Panc1 (cell line): Measurements from ENCODE around the gene GRP. TPM values are rescaled to one million over a fixed set of nuclear protein-coding genes. Genes with fewer than 3 reads are reported as not detected.

Experiments
- ATAC-seq: fragments of 200-7000 bp; cut with Tn5 transposase; 2 replicates; pipeline ENCODE4 v1.9.1; 2020; ENCODE audit warnings: mild to moderate bottlenecking, moderate library complexity
- BruUV-seq: library from RNA; stranded (reverse); fragments of 400-500 nt; replicated peaks from 2 replicates; lab custom pipeline; 2021; lab: Mats Ljungman, UMichigan
- CTCF ChIA-PET: fragments of 300-600 bp; sonication (Branson Sonifier 250); formaldehyde crosslinking; loops from one replicate; lab custom pipeline; 2022; ENCODE audit warnings: antibody characterized with exemption; lab: Charles Lee
- POLR2A ChIA-PET: fragments of 300-600 bp; sonication (Branson Sonifier 250); formaldehyde crosslinking; loops from one replicate; lab custom pipeline; 2022; ENCODE audit warnings: antibody characterized with exemption; lab: Charles Lee
- DNase-seq: peaks from one replicate; pipeline ENCODE4 v3.0.0-alpha.2; 2010; ENCODE audit warnings: low read depth, low spot score
- H3K27ac ChIP-seq: 2 replicates; pipeline ENCODE4 v1.5.1; 2011; ENCODE audit warnings: mild to moderate bottlenecking, low read length, inconsistent platforms
- H3K27me3 ChIP-seq: fragments of 200-500 bp; sonication (Bioruptor generic); 2 replicates; pipeline ENCODE4 v1.6.0; 2014; ENCODE audit warnings: low read length, inconsistent platforms; ENCODE audit not compliant: control insufficient read depth, insufficient read depth
- H3K36me3 ChIP-seq: fragments of 200-500 bp; sonication (Bioruptor generic); 2 replicates; pipeline ENCODE4 v1.5.1; 2014; ENCODE audit warnings: inconsistent platforms, mild to moderate bottlenecking, low read length, moderate library complexity; ENCODE audit not compliant: control insufficient read depth, insufficient read depth
- H3K4me1 ChIP-seq: 2 replicates; pipeline ENCODE4 v1.5.1; 2011; ENCODE audit warnings: inconsistent platforms, mild to moderate bottlenecking, low read length, moderate library complexity; ENCODE audit not compliant: control insufficient read depth, insufficient read depth
- H3K4me3 ChIP-seq, 2 experiments: 2 replicates each; pipeline ENCODE4 v1.5.1; 2011 to 2012; ENCODE audit warnings: low read depth in 2 of 2, low read length in 2 of 2, mild to moderate bottlenecking in 2 of 2, inconsistent platforms in 1 of 2, moderate library complexity in 1 of 2
- H3K9me3 ChIP-seq: fragments of 200-500 bp; sonication (Bioruptor generic); 2 replicates; pipeline ENCODE4 v1.5.1; 2014; ENCODE audit warnings: low read depth, mild to moderate bottlenecking, inconsistent platforms, low read length, moderate library complexity; ENCODE audit not compliant: control insufficient read depth, insufficient read depth
- CTCF ChIP-seq: fragments of 450-650 bp; IDR thresholded peaks from 2 replicates; pipeline ENCODE4 v1.5.1; 2017; ENCODE audit warnings: mild to moderate bottlenecking
- POLR2AphosphoS5 ChIP-seq: IDR thresholded peaks from 2 replicates; pipeline ENCODE4 v1.6.1; 2012; ENCODE audit warnings: mild to moderate bottlenecking, low read depth, low read length, moderate library complexity
- REST ChIP-seq, 2 experiments: IDR thresholded peaks; 2 replicates each; pipeline ENCODE4 v1.6.1; 2011 to 2012; ENCODE audit warnings: low read depth in 2 of 2, control low read depth in 1 of 2, low read length in 1 of 2, mild to moderate bottlenecking in 1 of 2, moderate library complexity in 1 of 2; ENCODE audit not compliant: insufficient read depth in 1 of 2
- SIN3A ChIP-seq: IDR thresholded peaks from 2 replicates; pipeline ENCODE4 v1.6.1; 2012; ENCODE audit warnings: low read depth, mild to moderate bottlenecking, low read length, moderate library complexity, borderline replicate concordance; ENCODE audit not compliant: insufficient read depth
- TCF7L2 ChIP-seq: IDR thresholded peaks from 2 replicates; pipeline ENCODE4 v1.6.1; 2011; ENCODE audit warnings: mild to moderate bottlenecking, low read depth, low read length, inconsistent platforms
- in situ Hi-C: cut with HindIII; loops from 2 replicates; pipeline ENCODE4 v1.10.0; 2016; ENCODE audit warnings: low sequenced_read_pairs, low pct_unique_long_range_greater_than_20kb
- intact Hi-C: fragments of 100-400 bp; cut with micrococcal nuclease; formaldehyde crosslinking; loops from one replicate; pipeline ENCODE4 v1.10.0; 2022; ENCODE audit not compliant: unreplicated experiment
- total RNA-seq: library from RNA; stranded (reverse); gene quantifications from one replicate; pipeline ENCODE4 v1.2.1, GENCODE V29; 2021; ENCODE audit not compliant: unreplicated experiment

Gene GRP
- total RNA-seq, 1 experiment from 2014 or later: not detected

- DNase-seq: no peak
- no TSS peak for BruUV-seq
- in situ Hi-C loops (no loop called here), intact Hi-C loops (no loop called here)
- H3K36me3 ChIP-seq: no peaks in the 10 kb centered on the region
- H3K9me3 ChIP-seq: no peaks in the 10 kb centered on the region
- TF ChIP-seq REST (IDR thresholded peaks at IDR 0.05; ENCODE audit: insufficient read depth in 1 of 2, low read depth in 2 of 2, low read length in 1 of 2): no peak
- no peak for TF ChIP-seq SIN3A
- no peak for TF ChIP-seq CTCF
- TF ChIP-seq POLR2AphosphoS5: no peak
- no peak for TF ChIP-seq TCF7L2
- ChIA-PET CTCF (interaction anchor here (0.6 to 0.7 kb wide), 4 partner anchors 71 to 1201 kb away, joined by 4 to 17 read pairs (median 6); no protein-coding TSS in a partner anchor), POLR2A (no interaction called here)
- ATAC-seq: no peak
- no peak overlapping the region for H3K4me3 ChIP-seq
- H3K27ac ChIP-seq: no peak overlapping the region
- H3K27me3 ChIP-seq: peaks cover 19% of the 10 kb centered on the region
- H3K4me1 ChIP-seq: no peaks in the 10 kb centered on the region
Observed at GRCh38 chr18:59266886-59267502, 47.0 kb downstream of the GRP start.

- Histone ChIP-seq H3K27ac (no peak overlapping the region), H3K4me1 (no peaks in the 10 kb centered on the region), H3K4me3 (no peak overlapping the region), H3K9me3 (no peaks in the 10 kb centered on the region), H3K36me3 (no peaks in the 10 kb centered on the region), H3K27me3 (peaks cover 19% of the 10 kb centered on the region)
- intact Hi-C loops: no loop called here
- DNase-seq (no peak), ATAC-seq (peak; percentile 64)
- ChIA-PET CTCF (interaction anchor here (0.6 to 1.9 kb wide), 5 partner anchors 71 to 1202 kb away, joined by 4 to 17 read pairs (median 5); no protein-coding TSS in a partner anchor), POLR2A (no interaction called here)
- BruUV-seq: no TSS peak
- no peak for TF ChIP-seq SIN3A
- TF ChIP-seq CTCF: no peak; the same call in 1 of the 2 replicates
- TF ChIP-seq REST (IDR thresholded peaks at IDR 0.05; ENCODE audit: insufficient read depth in 1 of 2, low read depth in 2 of 2, low read length in 1 of 2): no peak
- TF ChIP-seq TCF7L2: no peak
- no peak for TF ChIP-seq POLR2AphosphoS5
- in situ Hi-C loops: no loop called here
Observed at GRCh38 chr18:59267503-59268126, 47.7 kb downstream of the GRP start.
